HEK293 (cell line): ENCODE results near the gene TMC3.

Source experiments
- CTCF ChIA-PET: fragments of 350-600 bp; formaldehyde crosslinking; extraction: SDS; loops from one replicate; lab custom pipeline; 2021; ENCODE audit warnings: antibody characterized with exemption; lab: Yijun Ruan, JAX
- POLR2A ChIA-PET: fragments of 300-600 bp; formaldehyde crosslinking; extraction: SDS; loops from one replicate; lab custom pipeline; 2020; ENCODE audit warnings: antibody characterized with exemption, inconsistent platforms; lab: Yijun Ruan, JAX
- H3K27ac ChIP-seq: fragments of 200-500 bp; sonication (Bioruptor generic); 2 replicates; pipeline ENCODE4 v1.5.1; 2014; ENCODE audit warnings: low read depth, low read length, control low read depth, inconsistent platforms; ENCODE audit errors: extremely low read depth
- H3K36me3 ChIP-seq, 2 experiments: fragments of 200-500 bp in 1 of 2; sonication (Bioruptor generic) in 1 of 2; 1 replicate in 1 of 2; 2 replicates in 1 of 2; pipeline ENCODE4 v1.5.1; 2014 to 2017; ENCODE audit warnings: inconsistent platforms in 2 of 2, low read length in 2 of 2; ENCODE audit not compliant: control insufficient read depth in 2 of 2, insufficient read depth in 1 of 2
- H3K4me1 ChIP-seq: fragments of 200-500 bp; sonication (Bioruptor generic); 2 replicates; pipeline ENCODE4 v1.5.1; 2014; ENCODE audit warnings: mild to moderate bottlenecking, low read length, inconsistent platforms; ENCODE audit not compliant: control insufficient read depth, insufficient read depth
- H3K4me3 ChIP-seq: 2 replicates; pipeline ENCODE4 v1.5.1; 2011; ENCODE audit warnings: low read depth, mild to moderate bottlenecking, control low read depth, low read length, moderate library complexity
- H3K9me3 ChIP-seq: fragments of 200-500 bp; sonication (Bioruptor generic); 2 replicates; pipeline ENCODE4 v1.5.1; 2014; ENCODE audit warnings: low read depth, low read length, inconsistent platforms; ENCODE audit not compliant: control insufficient read depth, insufficient read depth
- BCL11A ChIP-seq: fragments of 450-650 bp; formaldehyde crosslinking; IDR thresholded peaks from 2 replicates; pipeline ENCODE4 v1.5.1; 2016; ENCODE audit warnings: low read depth, missing biosample characterization, missing genetic modification characterization
- CTCF ChIP-seq: fragments of 450-650 bp; formaldehyde crosslinking; IDR thresholded peaks from 2 replicates; pipeline ENCODE4 v1.5.1; 2016; ENCODE audit warnings: missing biosample characterization, missing genetic modification characterization
- EGR2 ChIP-seq: fragments of 450-650 bp; formaldehyde crosslinking; IDR thresholded peaks from 2 replicates; pipeline ENCODE4 v1.5.1; 2016; ENCODE audit warnings: low read depth, missing biosample characterization, missing genetic modification characterization
- GFI1B ChIP-seq: fragments of 450-650 bp; formaldehyde crosslinking; IDR thresholded peaks from 2 replicates; pipeline ENCODE4 v1.5.1; 2016; ENCODE audit warnings: missing biosample characterization, missing genetic modification characterization
- KLF7 ChIP-seq: fragments of 450-650 bp; formaldehyde crosslinking; IDR thresholded peaks from 2 replicates; pipeline ENCODE4 v1.5.1; 2016; ENCODE audit warnings: missing biosample characterization, missing genetic modification characterization, borderline replicate concordance
- SALL2 ChIP-seq: fragments of 450-650 bp; formaldehyde crosslinking; IDR thresholded peaks from 2 replicates; pipeline ENCODE4 v1.5.0; 2017; ENCODE audit warnings: missing biosample characterization, mild to moderate bottlenecking, missing genetic modification characterization, borderline replicate concordance
- TCF7L2 ChIP-seq: IDR thresholded peaks from 2 replicates; pipeline ENCODE4 v1.6.1; 2011; ENCODE audit warnings: low read depth, mild to moderate bottlenecking, inconsistent platforms, low read length, moderate library complexity, borderline replicate concordance
- ZBTB10 ChIP-seq: fragments of 450-650 bp; formaldehyde crosslinking; IDR thresholded peaks from 2 replicates; pipeline ENCODE4 v1.5.1; 2016; ENCODE audit warnings: missing biosample characterization, missing genetic modification characterization
- ZBTB48 ChIP-seq: fragments of 450-650 bp; formaldehyde crosslinking; IDR thresholded peaks from 2 replicates; pipeline ENCODE4 v1.5.1; 2016; ENCODE audit warnings: missing biosample characterization, missing genetic modification characterization
- ZEB2 ChIP-seq: fragments of 450-650 bp; formaldehyde crosslinking; IDR thresholded peaks from 2 replicates; pipeline ENCODE4 v1.5.1; 2016; ENCODE audit warnings: missing biosample characterization, missing genetic modification characterization
- ZNF10 ChIP-seq: fragments of 450-650 bp; formaldehyde crosslinking; IDR thresholded peaks from 2 replicates; pipeline ENCODE4 v1.5.1; 2017; ENCODE audit warnings: missing biosample characterization, missing genetic modification characterization
- ZNF140 ChIP-seq: fragments of 450-650 bp; formaldehyde crosslinking; IDR thresholded peaks from 2 replicates; pipeline ENCODE4 v1.5.1; 2016; ENCODE audit warnings: missing biosample characterization, missing genetic modification characterization
- ZNF169 ChIP-seq: fragments of 450-650 bp; formaldehyde crosslinking; IDR thresholded peaks from 2 replicates; pipeline ENCODE4 v1.5.1; 2016; ENCODE audit warnings: missing biosample characterization, missing genetic modification characterization
- ZNF174 ChIP-seq: fragments of 450-650 bp; formaldehyde crosslinking; IDR thresholded peaks from 2 replicates; pipeline ENCODE4 v1.5.0; 2017; ENCODE audit warnings: missing biosample characterization, mild to moderate bottlenecking, missing genetic modification characterization
- ZNF18 ChIP-seq: fragments of 450-650 bp; formaldehyde crosslinking; IDR thresholded peaks from 2 replicates; pipeline ENCODE4 v1.5.1; 2016; ENCODE audit warnings: missing biosample characterization, missing genetic modification characterization
- ZNF223 ChIP-seq: fragments of 450-650 bp; formaldehyde crosslinking; IDR thresholded peaks from 2 replicates; pipeline ENCODE4 v1.5.1; 2016; ENCODE audit warnings: missing biosample characterization, missing genetic modification characterization
- ZNF239 ChIP-seq: fragments of 450-650 bp; formaldehyde crosslinking; IDR thresholded peaks from 2 replicates; pipeline ENCODE4 v1.5.1; 2016; ENCODE audit warnings: missing biosample characterization, missing genetic modification characterization
- ZNF302 ChIP-seq: fragments of 450-650 bp; formaldehyde crosslinking; IDR thresholded peaks from 2 replicates; pipeline ENCODE4 v1.5.1; 2016; ENCODE audit warnings: missing biosample characterization, missing genetic modification characterization, low read depth
- ZNF366 ChIP-seq: fragments of 450-650 bp; formaldehyde crosslinking; conservative IDR thresholded peaks from 2 replicates; pipeline ENCODE4 v1.5.1; 2016; ENCODE audit warnings: missing biosample characterization, missing genetic modification characterization
- ZNF48 ChIP-seq: fragments of 450-650 bp; formaldehyde crosslinking; IDR thresholded peaks from 2 replicates; pipeline ENCODE4 v1.5.1; 2016; ENCODE audit warnings: missing biosample characterization, missing genetic modification characterization
- ZNF514 ChIP-seq: fragments of 450-650 bp; formaldehyde crosslinking; IDR thresholded peaks from 2 replicates; pipeline ENCODE4 v1.5.1; 2016; ENCODE audit warnings: missing biosample characterization, missing genetic modification characterization
- ZNF561 ChIP-seq: fragments of 450-650 bp; IDR thresholded peaks from 2 replicates; pipeline ENCODE4 v1.5.1; 2018; ENCODE audit warnings: missing biosample characterization, missing genetic modification characterization, borderline replicate concordance
- ZNF600 ChIP-seq: fragments of 450-650 bp; formaldehyde crosslinking; IDR thresholded peaks from 2 replicates; pipeline ENCODE4 v1.5.1; 2016; ENCODE audit warnings: missing biosample characterization, missing genetic modification characterization
- ZNF626 ChIP-seq: fragments of 450-650 bp; sonication (Bioruptor Pico); formaldehyde crosslinking; IDR thresholded peaks from 2 replicates; pipeline ENCODE4 v1.5.1; 2018; ENCODE audit warnings: missing biosample characterization, missing genetic modification characterization, inconsistent platforms
- ZNF658 ChIP-seq: fragments of 450-650 bp; formaldehyde crosslinking; IDR thresholded peaks from 2 replicates; pipeline ENCODE4; 2016; ENCODE audit warnings: missing biosample characterization, missing genetic modification characterization
- ZNF785 ChIP-seq: fragments of 450-650 bp; formaldehyde crosslinking; IDR thresholded peaks from 2 replicates; pipeline ENCODE4 v1.5.1; 2016; ENCODE audit warnings: missing biosample characterization, missing genetic modification characterization
- ZNF791 ChIP-seq: fragments of 450-650 bp; formaldehyde crosslinking; IDR thresholded peaks from 2 replicates; pipeline ENCODE4 v1.5.1; 2016; ENCODE audit warnings: missing biosample characterization, missing genetic modification characterization
- TF ChIP-seq, protein P1 (sequence below): fragments of 450-650 bp; formaldehyde crosslinking; IDR thresholded peaks from 2 replicates; pipeline ENCODE4 v1.5.0; 2017; ENCODE audit warnings: missing biosample characterization, missing genetic modification characterization, borderline replicate concordance

Gene TMC3

GRCh38 chr15:81363718-81364500 is 10.1 kb downstream of the TMC3 start:
- POLR2A ChIA-PET: no interaction called here
- no peaks in the 10 kb centered on the region for H3K36me3 ChIP-seq
- TF ChIP-seq ZNF48 (tag by site-specific recombination) (no peak), ZBTB48 (no peak), EGR2 (tag by site-specific recombination) (no peak), ZNF10 (tag by site-specific recombination) (no peak), KLF7 (tag by site-specific recombination) (no peak), ZNF174 (tag by site-specific recombination) (no peak), TCF7L2 (no peak), ZNF239 (no peak), ZNF626 (tag by site-specific recombination) (no peak)
- H3K4me3 ChIP-seq: no peak overlapping the region
- no peaks in the 10 kb centered on the region for H3K9me3 ChIP-seq
- no peaks in the 10 kb centered on the region for H3K4me1 ChIP-seq
- H3K27ac ChIP-seq: no peak overlapping the region
- CTCF ChIA-PET: no interaction called here

DNA sequence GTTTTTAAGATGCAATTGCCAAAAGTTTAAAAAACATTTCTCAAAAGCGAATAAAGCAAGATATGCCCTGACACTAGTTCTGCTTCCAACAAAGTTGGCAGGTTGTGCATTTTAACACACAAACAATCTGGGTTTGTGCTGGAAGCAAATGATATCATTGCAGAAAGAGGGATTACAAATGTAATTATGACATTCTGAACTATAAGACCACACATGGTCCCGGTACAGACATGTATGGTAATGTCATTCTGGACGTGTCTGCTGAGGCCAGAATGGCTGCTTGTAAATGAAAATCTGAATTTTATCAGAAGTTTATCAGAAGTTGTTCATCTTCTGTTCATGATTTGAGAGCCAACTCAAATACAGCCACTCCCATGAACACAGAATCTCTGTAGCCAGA is 10.7 kb downstream of the TMC3 start:
- Histone ChIP-seq H3K9me3 (no peaks in the 10 kb centered on the region), H3K4me1 (no peaks in the 10 kb centered on the region), H3K27ac (no peak overlapping the region), H3K36me3 (no peaks in the 10 kb centered on the region), H3K4me3 (no peak overlapping the region)
- TF ChIP-seq ZNF302 (tag by site-specific recombination) (no peak), ZNF561 (no peak), ZNF366 (tag by site-specific recombination) (no peak), ZNF169 (tag by site-specific recombination) (no peak), CTCF (tag by site-specific recombination) (no peak), BCL11A (tag by site-specific recombination) (no peak), ZNF658 (tag by site-specific recombination) (no peak), ZBTB10 (no peak), ZNF140 (tag by site-specific recombination) (no peak), ZNF223 (tag by site-specific recombination) (no peak), GFI1B (tag by site-specific recombination) (no peak), ZNF600 (tag by site-specific recombination) (no peak), ZNF791 (tag by site-specific recombination) (no peak), ZNF18 (tag by site-specific recombination) (no peak), ZNF785 (tag by site-specific recombination) (no peak), SALL2 (tag by site-specific recombination) (no peak), ZNF514 (tag by site-specific recombination) (no peak), ZEB2 (tag by site-specific recombination) (no peak)
- TF ChIP-seq, protein P1, sequence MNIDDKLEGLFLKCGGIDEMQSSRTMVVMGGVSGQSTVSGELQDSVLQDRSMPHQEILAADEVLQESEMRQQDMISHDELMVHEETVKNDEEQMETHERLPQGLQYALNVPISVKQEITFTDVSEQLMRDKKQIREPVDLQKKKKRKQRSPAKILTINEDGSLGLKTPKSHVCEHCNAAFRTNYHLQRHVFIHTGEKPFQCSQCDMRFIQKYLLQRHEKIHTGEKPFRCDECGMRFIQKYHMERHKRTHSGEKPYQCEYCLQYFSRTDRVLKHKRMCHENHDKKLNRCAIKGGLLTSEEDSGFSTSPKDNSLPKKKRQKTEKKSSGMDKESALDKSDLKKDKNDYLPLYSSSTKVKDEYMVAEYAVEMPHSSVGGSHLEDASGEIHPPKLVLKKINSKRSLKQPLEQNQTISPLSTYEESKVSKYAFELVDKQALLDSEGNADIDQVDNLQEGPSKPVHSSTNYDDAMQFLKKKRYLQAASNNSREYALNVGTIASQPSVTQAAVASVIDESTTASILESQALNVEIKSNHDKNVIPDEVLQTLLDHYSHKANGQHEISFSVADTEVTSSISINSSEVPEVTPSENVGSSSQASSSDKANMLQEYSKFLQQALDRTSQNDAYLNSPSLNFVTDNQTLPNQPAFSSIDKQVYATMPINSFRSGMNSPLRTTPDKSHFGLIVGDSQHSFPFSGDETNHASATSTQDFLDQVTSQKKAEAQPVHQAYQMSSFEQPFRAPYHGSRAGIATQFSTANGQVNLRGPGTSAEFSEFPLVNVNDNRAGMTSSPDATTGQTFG: no peak
- ChIA-PET POLR2A (no interaction called here), CTCF (no interaction called here)
